GM10266 (cell line): Measurements from ENCODE around the gene PADI3.

Experiments
- DNase-seq: peaks from one replicate; pipeline ENCODE4 v3.0.0; 2012; ENCODE audit errors: extremely low spot score
- TF ChIP-seq, protein P1 (sequence below): IDR thresholded peaks from 2 replicates; pipeline ENCODE4 v1.5.1; 2012; ENCODE audit warnings: mild to moderate bottlenecking, low read depth; ENCODE audit not compliant: control insufficient read depth, insufficient read depth; ENCODE audit errors: missing control alignments

The PADI3 gene, protein sequence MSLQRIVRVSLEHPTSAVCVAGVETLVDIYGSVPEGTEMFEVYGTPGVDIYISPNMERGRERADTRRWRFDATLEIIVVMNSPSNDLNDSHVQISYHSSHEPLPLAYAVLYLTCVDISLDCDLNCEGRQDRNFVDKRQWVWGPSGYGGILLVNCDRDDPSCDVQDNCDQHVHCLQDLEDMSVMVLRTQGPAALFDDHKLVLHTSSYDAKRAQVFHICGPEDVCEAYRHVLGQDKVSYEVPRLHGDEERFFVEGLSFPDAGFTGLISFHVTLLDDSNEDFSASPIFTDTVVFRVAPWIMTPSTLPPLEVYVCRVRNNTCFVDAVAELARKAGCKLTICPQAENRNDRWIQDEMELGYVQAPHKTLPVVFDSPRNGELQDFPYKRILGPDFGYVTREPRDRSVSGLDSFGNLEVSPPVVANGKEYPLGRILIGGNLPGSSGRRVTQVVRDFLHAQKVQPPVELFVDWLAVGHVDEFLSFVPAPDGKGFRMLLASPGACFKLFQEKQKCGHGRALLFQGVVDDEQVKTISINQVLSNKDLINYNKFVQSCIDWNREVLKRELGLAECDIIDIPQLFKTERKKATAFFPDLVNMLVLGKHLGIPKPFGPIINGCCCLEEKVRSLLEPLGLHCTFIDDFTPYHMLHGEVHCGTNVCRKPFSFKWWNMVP

DNA sequence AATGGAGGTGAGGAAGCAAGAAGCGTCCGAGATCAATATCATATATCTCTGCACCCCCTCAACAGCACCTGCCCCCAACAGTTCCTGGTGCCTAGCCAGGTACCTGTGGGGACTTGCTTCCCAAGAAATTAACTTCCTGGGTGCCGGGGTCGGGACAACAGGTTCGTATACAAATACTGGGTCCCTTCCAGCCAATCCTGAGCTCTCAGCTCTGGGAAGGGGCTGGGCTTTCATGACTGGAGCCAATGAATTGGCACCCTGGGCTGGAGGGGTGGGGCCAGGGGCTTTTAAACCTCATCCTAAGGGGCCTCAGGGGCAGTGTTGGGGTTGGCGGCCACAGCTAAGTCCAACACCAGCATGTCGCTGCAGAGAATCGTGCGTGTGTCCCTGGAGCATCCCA, at the start of gene PADI3:
TSS of gene PADI3 (plus strand) at position 318 of the 400 bp plus-strand sequence. CDS start at position 358, 40 bp downstream.
- DNase-seq: no peak
- TF ChIP-seq, protein P1, sequence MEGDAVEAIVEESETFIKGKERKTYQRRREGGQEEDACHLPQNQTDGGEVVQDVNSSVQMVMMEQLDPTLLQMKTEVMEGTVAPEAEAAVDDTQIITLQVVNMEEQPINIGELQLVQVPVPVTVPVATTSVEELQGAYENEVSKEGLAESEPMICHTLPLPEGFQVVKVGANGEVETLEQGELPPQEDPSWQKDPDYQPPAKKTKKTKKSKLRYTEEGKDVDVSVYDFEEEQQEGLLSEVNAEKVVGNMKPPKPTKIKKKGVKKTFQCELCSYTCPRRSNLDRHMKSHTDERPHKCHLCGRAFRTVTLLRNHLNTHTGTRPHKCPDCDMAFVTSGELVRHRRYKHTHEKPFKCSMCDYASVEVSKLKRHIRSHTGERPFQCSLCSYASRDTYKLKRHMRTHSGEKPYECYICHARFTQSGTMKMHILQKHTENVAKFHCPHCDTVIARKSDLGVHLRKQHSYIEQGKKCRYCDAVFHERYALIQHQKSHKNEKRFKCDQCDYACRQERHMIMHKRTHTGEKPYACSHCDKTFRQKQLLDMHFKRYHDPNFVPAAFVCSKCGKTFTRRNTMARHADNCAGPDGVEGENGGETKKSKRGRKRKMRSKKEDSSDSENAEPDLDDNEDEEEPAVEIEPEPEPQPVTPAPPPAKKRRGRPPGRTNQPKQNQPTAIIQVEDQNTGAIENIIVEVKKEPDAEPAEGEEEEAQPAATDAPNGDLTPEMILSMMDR: no peak

DNA sequence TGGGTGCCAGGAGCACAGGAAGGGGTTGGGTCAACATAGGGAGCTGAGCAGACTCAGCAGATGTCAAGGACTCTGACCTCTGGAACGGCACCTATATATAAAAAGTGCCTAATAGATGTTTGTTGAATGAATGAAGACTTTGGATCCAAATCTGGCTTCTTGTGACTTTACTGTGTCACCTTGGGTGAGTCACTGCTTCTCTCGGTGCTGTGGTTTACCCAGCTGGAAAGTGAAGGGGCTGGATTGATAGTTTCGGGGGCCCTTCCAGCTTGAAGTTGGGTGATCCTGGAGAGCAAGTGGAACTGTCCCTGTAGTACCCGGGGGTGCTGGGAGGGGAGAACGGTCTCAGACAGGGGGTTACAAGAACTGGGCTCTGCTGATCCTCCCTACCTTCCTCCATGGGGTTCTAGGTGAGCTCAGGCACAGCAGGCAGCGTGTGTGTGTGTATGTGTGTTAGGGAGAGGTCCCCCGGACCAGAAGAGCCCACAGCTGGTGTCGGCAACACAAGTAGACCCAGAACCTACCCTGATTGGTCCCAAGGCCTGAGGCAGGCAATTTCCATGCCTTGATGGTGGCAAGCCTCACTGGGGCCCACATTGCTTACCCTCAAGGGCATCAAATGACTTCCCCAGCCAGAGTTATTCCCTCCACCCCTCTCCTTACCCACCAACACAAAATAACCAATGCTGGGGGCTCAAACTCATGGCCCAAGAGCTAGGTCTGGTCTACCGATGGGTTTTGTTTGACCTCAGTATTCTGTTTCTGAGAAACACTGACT, 49.4 kb upstream of the PADI3 start:
- DNase-seq: no peak
- TF ChIP-seq, protein P1: no peak

DNA sequence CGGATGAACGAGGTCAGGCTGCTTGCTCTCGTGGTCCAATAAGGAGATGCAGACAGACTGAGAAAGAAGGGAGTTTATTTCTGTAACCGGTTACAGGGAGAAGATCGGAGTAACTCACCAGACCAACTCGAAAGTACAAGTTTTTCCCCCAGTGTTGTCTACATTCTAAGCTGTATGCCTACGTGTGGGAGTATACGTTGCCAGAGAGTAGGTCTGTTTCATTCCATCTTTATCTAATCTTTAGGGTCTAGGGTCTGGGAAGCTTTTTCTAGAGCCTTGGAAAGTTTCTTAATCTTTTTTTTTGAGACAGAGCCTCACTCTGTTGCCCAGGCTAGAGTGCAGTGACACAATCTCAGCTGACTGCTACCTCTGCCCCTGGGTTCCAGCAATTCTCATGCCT, 48.7 kb upstream of the PADI3 start:
- TF ChIP-seq, protein P1: no peak
- no peak for DNase-seq

DNA sequence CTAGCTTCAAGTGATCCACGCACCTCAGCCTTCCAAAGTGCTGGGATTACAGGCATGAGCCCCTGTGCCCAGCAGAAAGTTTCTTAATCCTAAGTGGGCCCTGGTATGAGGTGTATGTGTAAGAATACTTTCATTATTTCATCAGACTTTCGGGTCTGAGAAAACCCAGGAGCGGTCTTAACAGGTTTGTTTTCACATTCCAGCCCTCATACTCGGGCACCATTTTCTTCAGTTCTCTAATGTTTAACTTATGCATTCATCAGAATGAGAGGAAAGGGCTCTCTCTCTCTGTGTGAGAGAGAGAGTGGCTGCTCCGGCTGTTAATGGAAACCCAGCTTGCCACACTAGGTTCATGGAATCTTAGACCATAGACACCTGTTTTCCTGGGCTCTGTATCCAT, 48.1 kb upstream of the PADI3 start:
- TF ChIP-seq, protein P1: no peak
- DNase-seq: no peak

DNA sequence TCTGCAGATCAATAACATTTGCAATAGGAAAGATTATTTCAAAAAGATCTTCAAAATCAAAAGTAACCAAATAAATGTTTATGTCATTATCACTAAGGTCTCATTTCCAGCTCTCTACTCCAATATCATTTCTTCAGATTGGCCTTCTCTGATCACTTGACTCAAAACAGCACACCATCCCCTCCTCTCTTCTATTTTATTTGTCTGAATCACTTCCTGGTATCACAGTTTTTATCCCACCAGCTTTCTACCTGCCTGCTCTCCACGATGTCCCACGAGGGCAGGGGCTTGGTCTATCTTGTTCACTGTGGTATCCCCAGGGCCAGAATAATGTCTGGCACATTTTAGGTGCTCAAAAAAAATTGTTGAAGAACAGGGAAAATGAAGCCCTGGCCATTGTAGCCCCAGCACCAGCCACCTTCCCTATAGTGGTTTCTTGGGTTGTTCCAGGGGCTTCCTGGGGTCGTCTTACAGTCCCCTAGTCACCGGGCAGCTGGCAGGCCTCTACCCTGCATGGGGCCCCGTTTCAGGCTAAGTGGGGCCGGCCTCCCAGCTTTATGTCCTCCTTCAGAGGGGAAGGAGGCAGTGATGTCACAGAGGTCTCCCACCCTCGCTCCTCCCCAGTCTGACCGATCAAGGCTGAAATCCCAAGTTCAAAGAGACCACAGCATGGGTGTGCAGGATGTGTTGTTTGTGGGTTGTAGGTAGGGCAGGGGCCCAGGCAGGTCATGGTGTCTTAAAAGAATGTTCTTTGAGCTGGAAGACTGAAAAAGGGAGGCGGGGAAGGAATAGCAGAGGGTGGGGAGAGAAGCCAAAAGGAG, 47.5 kb upstream of the PADI3 start:
- no peak for DNase-seq
- TF ChIP-seq, protein P1: no peak

DNA sequence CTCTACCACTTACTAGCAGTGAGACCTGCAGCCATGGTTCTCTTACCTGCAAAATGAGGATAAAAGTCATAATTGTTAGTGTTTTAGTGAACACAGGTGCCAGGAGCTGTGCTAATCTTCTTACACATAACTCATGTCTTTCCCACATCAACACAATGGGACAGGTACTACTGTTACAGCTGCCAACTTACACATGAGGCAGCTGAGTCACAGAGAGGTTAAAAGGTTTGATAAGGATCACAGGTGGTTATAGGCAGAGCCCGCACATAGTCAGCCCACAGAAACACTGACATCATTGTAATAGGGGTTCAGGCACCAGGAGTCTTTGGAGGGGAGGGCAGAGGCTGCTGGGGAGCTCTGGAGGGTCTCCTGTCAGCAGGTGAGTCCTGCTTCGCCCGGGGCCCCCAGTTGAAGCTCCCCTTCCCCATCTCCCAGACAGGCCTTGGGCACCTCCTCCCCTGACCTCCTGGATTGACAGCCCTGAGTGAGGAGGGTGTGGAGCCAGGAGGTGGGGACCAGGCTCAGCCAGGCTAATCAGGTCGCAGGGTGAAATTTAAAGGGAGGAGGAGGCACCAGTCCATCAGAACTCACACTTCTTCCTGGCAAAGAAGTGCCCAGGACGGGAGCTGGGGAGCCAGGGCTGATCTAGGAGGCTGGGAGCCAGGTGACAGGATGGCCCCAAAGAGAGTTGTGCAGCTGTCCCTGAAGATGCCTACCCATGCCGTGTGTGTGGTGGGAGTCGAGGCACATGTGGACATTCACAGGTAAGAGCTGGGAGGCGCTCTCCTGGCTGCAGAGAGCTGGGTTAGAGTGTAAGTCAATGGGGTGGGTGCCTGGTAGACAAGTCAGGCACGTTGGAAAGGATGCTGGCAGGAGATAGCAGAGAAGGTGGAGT, 44.1 kb upstream of the PADI3 start, which contains the start of gene PADI1:
TSS of gene PADI1 (plus strand) at position 583 of the 895 bp plus-strand sequence. CDS start at position 673, 90 bp downstream.
- TF ChIP-seq, protein P1: no peak
- no peak for DNase-seq
